OCI-LY7 (cell line): ENCODE results near the gene SLC2A6. TPM values are rescaled to one million over a fixed set of nuclear protein-coding genes. Genes with fewer than 3 reads are reported as not detected.
A peak's percentile ranks its signal among the peaks of the same experiment; 100 is the strongest.

ENCODE experiments used
- Bru-seq: library from RNA; stranded (reverse); fragments of 400-500 nt; gene quantifications from one replicate; lab custom pipeline; 2021; lab: Mats Ljungman, UMichigan
- BruChase-seq, 2 experiments: library from RNA; stranded (reverse); fragments of 400-500 nt; gene quantifications; one replicate each; lab custom pipeline; 2021; lab: Mats Ljungman, UMichigan
- BruUV-seq: library from RNA; stranded (reverse); fragments of 400-500 nt; replicated peaks from 2 replicates; lab custom pipeline; 2021; lab: Mats Ljungman, UMichigan
- CTCF ChIA-PET: fragments of 300-600 bp; sonication (Branson Sonifier 250); formaldehyde crosslinking; loops from one replicate; lab custom pipeline; 2022; ENCODE audit warnings: antibody characterized with exemption; ENCODE audit not compliant: unreplicated experiment; lab: Charles Lee
- POLR2A ChIA-PET: fragments of 300-600 bp; sonication (Branson Sonifier 250); formaldehyde crosslinking; loops from one replicate; lab custom pipeline; 2022; ENCODE audit warnings: antibody characterized with exemption; lab: Charles Lee
- DNase-seq: peaks from one replicate; pipeline ENCODE4 v3.0.0-alpha.2; 2015; ENCODE audit warnings: low spot score
- H2AFZ ChIP-seq: fragments of 200-600 bp; sonication (generic), shearing (Covaris generic); 2 replicates; pipeline ENCODE4 v1.6.1; 2014; ENCODE audit warnings: mild to moderate bottlenecking, antibody characterized with exemption, low read length, moderate library complexity
- H3K27ac ChIP-seq: fragments of 200-600 bp; sonication (generic); 2 replicates; pipeline ENCODE4 v1.5.1; 2014; ENCODE audit warnings: mixed run types, low read depth, mild to moderate bottlenecking, moderate library complexity, low read length, inconsistent platforms; ENCODE audit not compliant: poor library complexity, severe bottlenecking
- H3K36me3 ChIP-seq: fragments of 200-600 bp; sonication (generic); 2 replicates; pipeline ENCODE4 v1.6.1; 2014; ENCODE audit warnings: mild to moderate bottlenecking, antibody characterized with exemption, low read length, moderate library complexity, mixed read lengths; ENCODE audit not compliant: insufficient read depth
- H3K4me1 ChIP-seq: fragments of 200-600 bp; sonication (generic); 2 replicates; pipeline ENCODE4 v1.5.1; 2014; ENCODE audit warnings: mild to moderate bottlenecking, low read length; ENCODE audit not compliant: insufficient read depth, poor library complexity, severe bottlenecking
- H3K4me2 ChIP-seq: fragments of 200-600 bp; sonication (generic); 2 replicates; pipeline ENCODE4 v1.6.1; 2014; ENCODE audit warnings: mild to moderate bottlenecking, low read length
- H3K4me3 ChIP-seq: fragments of 200-600 bp; sonication (generic); 2 replicates; pipeline ENCODE4 v1.5.1; 2014; ENCODE audit warnings: mild to moderate bottlenecking, low read depth, low read length; ENCODE audit not compliant: poor library complexity, severe bottlenecking
- H3K79me2 ChIP-seq: fragments of 200-600 bp; sonication (generic); 2 replicates; pipeline ENCODE4 v1.6.1; 2016; ENCODE audit warnings: low read depth, mild to moderate bottlenecking, low read length, moderate library complexity, mixed read lengths; ENCODE audit not compliant: insufficient read depth
- H3K9me2 ChIP-seq: fragments of 200-600 bp; sonication (generic); 2 replicates; pipeline ENCODE4 v1.6.1; 2016; ENCODE audit warnings: mild to moderate bottlenecking, low read length, mixed read lengths; ENCODE audit not compliant: insufficient read depth
- H3K9me3 ChIP-seq: fragments of 200-600 bp; sonication (generic); 2 replicates; pipeline ENCODE4 v1.6.1; 2014; ENCODE audit warnings: mild to moderate bottlenecking, mixed run types, low read length, mixed read lengths
- H4K20me1 ChIP-seq: fragments of 200-600 bp; sonication (generic); 2 replicates; pipeline ENCODE4 v1.6.1; 2014; ENCODE audit warnings: mild to moderate bottlenecking, antibody characterized with exemption, low read length, moderate library complexity, mixed read lengths; ENCODE audit not compliant: insufficient read depth
- CTCF ChIP-seq: fragments of 200-600 bp; sonication (generic); conservative IDR thresholded peaks from 2 replicates; pipeline ENCODE4 v1.5.1; 2014; ENCODE audit warnings: mild to moderate bottlenecking, antibody characterized with exemption, low read length, moderate library complexity, mixed read lengths
- EZH2phosphoT487 ChIP-seq: fragments of 200-600 bp; sonication (generic); IDR thresholded peaks from 2 replicates; pipeline ENCODE4 v1.6.1; 2018; ENCODE audit warnings: low read depth, borderline replicate concordance, mild to moderate bottlenecking, mixed run types, antibody characterized with exemption, low read length, moderate library complexity, mixed read lengths
- intact Hi-C: fragments of 100-400 bp; cut with micrococcal nuclease; formaldehyde crosslinking; loops from one replicate; pipeline ENCODE4 v1.10.0; 2022; ENCODE audit not compliant: unreplicated experiment
- long read RNA-seq: library from polyadenylated mRNA; stranded (forward); transcript quantifications from one replicate; pipeline ENCODE4 v2.0.0, GENCODE V29; 2022
- total RNA-seq, 2 experiments: library from RNA; depleted of rRNA in 1 of 2; stranded (reverse); fragments of >200 nt in 1 of 2; shearing (Covaris generic) in 1 of 2; gene quantifications; 2 replicates each; pipeline ENCODE4 v1.2.3, GENCODE V29; 2014 to 2022

The SLC2A6 gene
- 45.2 and 52.9 TPM in 2 replicates for total RNA-seq (2014; rRNA removed; shearing (Covaris generic))
- 42.1 and 51.0 TPM in 2 replicates for total RNA-seq (2022)
- percentile 71 among the genes with signal in this experiment for Bru-seq, nascent RNA
- BruChase-seq, experiment 1, labeled RNA remaining after a 6-hour chase, result percentile 71 among the genes with signal in this experiment
- BruChase-seq, experiment 2, labeled RNA remaining after a 2-hour chase, result percentile 72 among the genes with signal in this experiment
- long read RNA-seq, transcript SLC2A6-201 (9 exons, 2,301 nt), result minor isoform, 14 of 137 reads
- long read RNA-seq, transcript SLC2A6-202 (10 exons, 2,528 nt), result major isoform, 42 of 137 reads
- long read RNA-seq, partial matches to known transcripts, result 16 of 137 reads
- long read RNA-seq, other reads (novel, unspliced or antisense), result 64 of 137 reads

GRCh38 chr9:133478851-133479711 lies at the start of gene SLC2A6:
Gene SLC2A6, minus strand, starts transcription at chr9:133479099. Its CDS starts 40 bp downstream, at chr9:133479059.
- POLR2A ChIA-PET, result interaction anchor here (0.6 to 1.5 kb wide), 7 partner anchors 9 to 114 kb away, joined by 3 to 6 read pairs (median 3); partner anchors contain the start of gene CACFD1
- Histone ChIP-seq H3K27ac (peak within 1 kb of the TSS; percentile 73), H3K36me3 (peaks cover 36% of the 10 kb centered on the region), H3K79me2 (peaks cover 28% of the 10 kb centered on the region; the same call in 1 of the 2 replicates), H3K4me3 (peak within 1 kb of the TSS; percentile 78), H3K4me1 (peaks cover 28% of the 10 kb centered on the region), H3K9me2 (no peaks in the 10 kb centered on the region), H2AFZ (peak within 1 kb of the TSS; percentile 74), H4K20me1 (no peaks in the 10 kb centered on the region; the same call in 1 of the 2 replicates), H3K4me2 (peak within 1 kb of the TSS; percentile 81), H3K9me3 (no peaks in the 10 kb centered on the region)
- peak; percentile 91 for DNase-seq
- CTCF ChIA-PET, result interaction anchor here (0.7 to 1.1 kb wide), 2 partner anchors 19 to 21 kb away, joined by 3 to 5 read pairs; partner anchors contain the start of gene CACFD1
- intact Hi-C loops, result loop anchor here (1.0 to 5.0 kb wide), 4 partner anchors 19 to 223 kb away; partner anchors contain the start of gene REXO4
- TF ChIP-seq EZH2phosphoT487 (no peak), CTCF (no peak)
- no TSS peak for BruUV-seq

GRCh38 chr9:133528001-133528875 lies 49.3 kb upstream of the SLC2A6 start:
- intact Hi-C loops, result no loop called here
- H4K20me1 ChIP-seq, result no peaks in the 10 kb centered on the region
- no peaks in the 10 kb centered on the region for H3K79me2 ChIP-seq
- H3K27ac ChIP-seq, result no peak overlapping the region
- POLR2A ChIA-PET, result no interaction called here
- H3K36me3 ChIP-seq, result no peaks in the 10 kb centered on the region
- peaks cover 9% of the 10 kb centered on the region for H3K4me1 ChIP-seq
- H3K9me2 ChIP-seq, result no peaks in the 10 kb centered on the region
- H3K9me3 ChIP-seq, result no peaks in the 10 kb centered on the region
- H3K4me2 ChIP-seq, result no peak overlapping the region
- H3K4me3 ChIP-seq, result no peak overlapping the region
- DNase-seq, result no peak
- no peak overlapping the region for H2AFZ ChIP-seq
- CTCF ChIA-PET, result no interaction called here
- BruUV-seq, result no TSS peak
- TF ChIP-seq EZH2phosphoT487, result no peak
- no peak for TF ChIP-seq CTCF
